Esophagus squamous epithelium (tissue), 4 donors: ENCODE data around the gene SORD.
A peak's percentile ranks its signal among the peaks of the same experiment; 100 is the strongest.

ENCODE experiments used
- POLR2A ChIP-seq, 4 donors: fragments of 450-650 bp; IDR thresholded peaks; one replicate each; pipeline ENCODE4 v1.6.1; 2017; ENCODE audit warnings: antibody characterized with exemption in 4 of 4, mild to moderate bottlenecking in 4 of 4, moderate library complexity in 3 of 4
- TF ChIP-seq, protein P1 (sequence below), 6 experiments: fragments of 450-650 bp in 4 of 6; fragments of 200-600 bp in 2 of 6; sonication (generic) in 2 of 6; IDR thresholded peaks; one replicate each; pipeline ENCODE4 v1.5.1; 2016 to 2019; ENCODE audit warnings: antibody characterized with exemption in 6 of 6, mild to moderate bottlenecking in 4 of 6, moderate library complexity in 4 of 6

- TF ChIP-seq, protein P1, sequence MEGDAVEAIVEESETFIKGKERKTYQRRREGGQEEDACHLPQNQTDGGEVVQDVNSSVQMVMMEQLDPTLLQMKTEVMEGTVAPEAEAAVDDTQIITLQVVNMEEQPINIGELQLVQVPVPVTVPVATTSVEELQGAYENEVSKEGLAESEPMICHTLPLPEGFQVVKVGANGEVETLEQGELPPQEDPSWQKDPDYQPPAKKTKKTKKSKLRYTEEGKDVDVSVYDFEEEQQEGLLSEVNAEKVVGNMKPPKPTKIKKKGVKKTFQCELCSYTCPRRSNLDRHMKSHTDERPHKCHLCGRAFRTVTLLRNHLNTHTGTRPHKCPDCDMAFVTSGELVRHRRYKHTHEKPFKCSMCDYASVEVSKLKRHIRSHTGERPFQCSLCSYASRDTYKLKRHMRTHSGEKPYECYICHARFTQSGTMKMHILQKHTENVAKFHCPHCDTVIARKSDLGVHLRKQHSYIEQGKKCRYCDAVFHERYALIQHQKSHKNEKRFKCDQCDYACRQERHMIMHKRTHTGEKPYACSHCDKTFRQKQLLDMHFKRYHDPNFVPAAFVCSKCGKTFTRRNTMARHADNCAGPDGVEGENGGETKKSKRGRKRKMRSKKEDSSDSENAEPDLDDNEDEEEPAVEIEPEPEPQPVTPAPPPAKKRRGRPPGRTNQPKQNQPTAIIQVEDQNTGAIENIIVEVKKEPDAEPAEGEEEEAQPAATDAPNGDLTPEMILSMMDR (IDR thresholded peaks at IDR 0.05) = peak in 1 of 6 experiments; percentile 6
- peak in 1 of 4 donors; percentile 39 for TF ChIP-seq POLR2A (IDR thresholded peaks at IDR 0.05)
Measured at GRCh38 chr15:45022871-45023658, at the start of gene SORD.
